DND-41 (cell line): ENCODE data around the gene IGLL5.

Experiments used
- ATAC-seq: fragments of 200-7000 bp; cut with Tn5 transposase; 3 replicates; pipeline ENCODE4 v1.9.1; 2021; ENCODE audit warnings: low read depth; ENCODE audit not compliant: insufficient read depth
- DNase-seq: peaks from one replicate; pipeline ENCODE4 v3.0.0-alpha.2; 2020
- H2AFZ ChIP-seq: 2 replicates; pipeline ENCODE4 v1.6.0; 2012; ENCODE audit warnings: low read depth, low read length
- H3K27ac ChIP-seq: 2 replicates; pipeline ENCODE4 v1.5.1; 2012; ENCODE audit warnings: low read length, inconsistent platforms
- H3K27me3 ChIP-seq: fragments of 200-600 bp; sonication (generic); 2 replicates; pipeline ENCODE4 v1.6.0; 2012; ENCODE audit warnings: low read length, mild to moderate bottlenecking, inconsistent platforms; ENCODE audit not compliant: insufficient read depth, poor library complexity
- H3K36me3 ChIP-seq: 2 replicates; pipeline ENCODE4 v1.5.1; 2012; ENCODE audit warnings: low read length, inconsistent platforms; ENCODE audit not compliant: insufficient read depth
- H3K4me1 ChIP-seq: 2 replicates; pipeline ENCODE4 v1.5.1; 2012; ENCODE audit warnings: mild to moderate bottlenecking, low read length; ENCODE audit not compliant: insufficient read depth
- H3K4me2 ChIP-seq: 2 replicates; pipeline ENCODE4 v1.6.0; 2012; ENCODE audit warnings: mild to moderate bottlenecking, moderate library complexity, low read length, inconsistent platforms; ENCODE audit not compliant: insufficient read depth
- H3K4me3 ChIP-seq, 2 experiments: fragments of 200-600 bp in 1 of 2; shearing (Covaris generic) in 1 of 2; 2 replicates each; pipeline ENCODE4 v1.5.1; 2012 to 2016; ENCODE audit warnings: inconsistent platforms in 2 of 2, low read length in 2 of 2, mild to moderate bottlenecking in 2 of 2, low read depth in 1 of 2, moderate library complexity in 1 of 2
- H3K79me2 ChIP-seq: 2 replicates; pipeline ENCODE4 v1.6.0; 2012; ENCODE audit warnings: low read length, inconsistent platforms; ENCODE audit not compliant: insufficient read depth
- H3K9ac ChIP-seq: 2 replicates; pipeline ENCODE4 v1.6.0; 2012; ENCODE audit warnings: low read depth, mild to moderate bottlenecking, inconsistent platforms, low read length, moderate library complexity
- H3K9me3 ChIP-seq: 2 replicates; pipeline ENCODE4 v1.5.1; 2012; ENCODE audit warnings: low read length, moderate library complexity, mild to moderate bottlenecking, inconsistent platforms; ENCODE audit not compliant: insufficient read depth, severe bottlenecking
- H4K20me1 ChIP-seq: 2 replicates; pipeline ENCODE4 v1.6.0; 2012; ENCODE audit warnings: low read length; ENCODE audit not compliant: insufficient read depth
- EZH2 ChIP-seq: IDR thresholded peaks from 3 replicates; pipeline ENCODE4 v1.6.1; 2012; ENCODE audit warnings: borderline replicate concordance, low read depth, mild to moderate bottlenecking, moderate library complexity, low read length, inconsistent platforms; ENCODE audit not compliant: severe bottlenecking
- TF ChIP-seq, protein P1 (sequence below): IDR thresholded peaks from 2 replicates; pipeline ENCODE4 v1.5.1; 2012; ENCODE audit warnings: borderline replicate concordance, low read length, moderate library complexity, mild to moderate bottlenecking; ENCODE audit not compliant: poor library complexity, severe bottlenecking; ENCODE audit errors: extremely low read depth

The IGLL5 gene

DNA sequence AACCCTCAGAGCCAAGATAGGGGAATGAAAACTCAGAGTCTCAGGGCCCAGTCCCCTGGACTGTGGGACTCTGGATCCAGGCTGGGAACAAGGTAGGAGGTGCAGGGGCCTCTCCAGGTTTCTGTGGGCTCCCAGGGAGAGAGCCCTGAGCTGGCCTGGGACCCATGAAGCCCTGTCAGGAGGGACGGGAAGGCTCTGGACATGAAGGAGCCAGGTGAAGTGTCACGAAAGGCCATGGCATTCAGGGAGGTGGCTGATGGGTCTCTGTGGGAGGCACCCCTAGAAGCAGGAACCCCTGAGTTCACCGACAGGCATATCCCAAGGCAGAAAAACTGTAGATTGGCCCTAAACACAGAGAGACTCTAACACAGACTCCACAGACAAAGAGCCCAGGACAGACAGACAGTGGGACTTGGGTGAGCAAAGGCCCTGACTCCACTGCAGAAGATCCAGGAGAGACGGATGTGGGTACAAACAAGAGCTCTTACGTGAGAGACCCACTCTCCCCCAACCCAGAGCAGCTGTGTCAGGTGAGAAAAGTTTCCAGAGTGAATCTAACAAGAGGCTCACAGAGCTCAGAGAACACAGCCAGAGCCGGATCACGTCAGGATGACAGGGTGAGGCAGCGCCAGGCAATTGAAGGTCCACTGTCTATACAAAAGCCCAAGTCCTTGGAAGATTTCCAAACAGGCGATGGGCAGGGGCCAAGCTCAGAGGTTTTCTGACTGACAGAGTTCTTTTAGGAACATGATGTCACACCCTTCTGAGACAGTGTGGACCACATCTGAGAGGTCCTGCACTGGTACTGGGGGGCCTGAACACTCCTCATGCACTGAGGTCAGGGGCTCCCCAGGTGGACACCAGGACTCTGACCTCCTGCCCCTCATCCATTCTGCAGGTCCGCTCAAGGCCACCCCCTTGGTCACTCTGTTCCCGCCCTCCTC, 27.4 kb downstream of the IGLL5 start:
- H3K4me2 ChIP-seq, result peak overlapping the region; percentile 41
- no peaks in the 10 kb centered on the region for H3K9me3 ChIP-seq
- no peaks in the 10 kb centered on the region for H3K36me3 ChIP-seq
- H3K4me1 ChIP-seq, result peaks cover 55% of the 10 kb centered on the region
- H2AFZ ChIP-seq, result peak overlapping the region; percentile 7; the same call in 1 of the 2 replicates
- ATAC-seq (peak; percentile 82), DNase-seq (peak; percentile 89)
- H3K4me3 ChIP-seq, result peak overlapping the region in 1 of 2 experiments; percentile 30; a peak in 2 of 4 replicates
- peak overlapping the region; percentile 61 for H3K9ac ChIP-seq
- H3K27ac ChIP-seq, result peak overlapping the region; percentile 97
- TF ChIP-seq EZH2, result no peak
- TF ChIP-seq, protein P1, sequence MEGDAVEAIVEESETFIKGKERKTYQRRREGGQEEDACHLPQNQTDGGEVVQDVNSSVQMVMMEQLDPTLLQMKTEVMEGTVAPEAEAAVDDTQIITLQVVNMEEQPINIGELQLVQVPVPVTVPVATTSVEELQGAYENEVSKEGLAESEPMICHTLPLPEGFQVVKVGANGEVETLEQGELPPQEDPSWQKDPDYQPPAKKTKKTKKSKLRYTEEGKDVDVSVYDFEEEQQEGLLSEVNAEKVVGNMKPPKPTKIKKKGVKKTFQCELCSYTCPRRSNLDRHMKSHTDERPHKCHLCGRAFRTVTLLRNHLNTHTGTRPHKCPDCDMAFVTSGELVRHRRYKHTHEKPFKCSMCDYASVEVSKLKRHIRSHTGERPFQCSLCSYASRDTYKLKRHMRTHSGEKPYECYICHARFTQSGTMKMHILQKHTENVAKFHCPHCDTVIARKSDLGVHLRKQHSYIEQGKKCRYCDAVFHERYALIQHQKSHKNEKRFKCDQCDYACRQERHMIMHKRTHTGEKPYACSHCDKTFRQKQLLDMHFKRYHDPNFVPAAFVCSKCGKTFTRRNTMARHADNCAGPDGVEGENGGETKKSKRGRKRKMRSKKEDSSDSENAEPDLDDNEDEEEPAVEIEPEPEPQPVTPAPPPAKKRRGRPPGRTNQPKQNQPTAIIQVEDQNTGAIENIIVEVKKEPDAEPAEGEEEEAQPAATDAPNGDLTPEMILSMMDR, result no peak
- no peaks in the 10 kb centered on the region for H3K79me2 ChIP-seq
- H4K20me1 ChIP-seq, result no peaks in the 10 kb centered on the region
- H3K27me3 ChIP-seq, result no peaks in the 10 kb centered on the region

DNA sequence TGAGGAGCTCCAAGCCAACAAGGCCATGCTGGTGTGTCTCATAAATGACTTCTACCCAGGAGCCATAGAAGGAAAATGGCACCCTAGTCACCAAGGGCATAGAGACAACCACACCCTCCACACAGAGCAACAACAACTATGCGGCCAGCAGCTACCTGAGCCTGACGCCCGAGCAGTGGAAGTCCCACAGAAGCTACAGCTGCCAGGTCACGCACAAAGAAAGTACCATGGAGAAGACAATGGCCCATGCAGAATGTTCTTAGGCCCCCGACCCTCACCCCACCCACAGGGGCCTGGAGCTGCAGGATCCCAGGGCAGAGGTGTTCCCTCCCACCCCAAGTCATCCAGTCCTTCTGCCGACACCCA, 28.0 kb downstream of the IGLL5 start:
- no peak overlapping the region for H2AFZ ChIP-seq
- TF ChIP-seq EZH2, result no peak
- H3K4me2 ChIP-seq, result no peak overlapping the region; the same call in 1 of the 2 replicates

DNA sequence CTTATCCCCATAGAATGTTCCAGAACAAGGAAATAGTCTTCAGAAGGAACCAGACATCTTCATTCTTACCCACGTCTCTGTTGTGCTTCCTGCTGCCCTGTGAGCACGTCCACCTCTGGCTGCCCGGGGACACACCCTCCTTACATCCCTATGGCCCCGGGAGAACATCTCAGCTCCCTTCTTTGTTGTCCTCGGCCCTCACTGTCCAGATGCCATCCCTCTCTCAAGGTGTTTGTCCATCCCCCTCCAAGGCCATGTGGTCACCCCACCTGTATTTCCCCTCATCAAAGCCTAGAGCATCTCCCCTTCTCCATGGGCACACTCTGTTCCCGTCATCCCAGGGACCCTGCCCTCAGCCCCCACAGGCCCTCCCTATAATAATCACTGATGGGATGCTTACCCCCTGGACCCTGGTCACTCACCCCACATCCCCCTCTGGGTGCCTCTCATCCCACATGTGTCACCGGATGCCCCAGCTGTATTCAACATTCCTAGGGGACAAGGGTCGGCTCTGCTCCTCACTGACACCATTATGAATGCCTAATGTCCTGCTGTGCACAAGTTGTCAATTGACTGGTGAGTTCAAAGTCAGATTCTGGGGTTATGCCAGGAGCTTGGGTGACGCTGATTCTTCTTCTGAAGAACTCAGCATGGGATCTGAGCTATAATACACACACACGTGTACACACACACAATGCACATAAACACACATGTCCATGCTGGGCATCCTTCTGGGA, 28.8 kb downstream of the IGLL5 start:
- no peaks in the 10 kb centered on the region for H3K27me3 ChIP-seq
- no peak overlapping the region for H2AFZ ChIP-seq
- no peaks in the 10 kb centered on the region for H3K79me2 ChIP-seq
- no peak overlapping the region for H3K9ac ChIP-seq
- H3K36me3 ChIP-seq, result no peaks in the 10 kb centered on the region
- ATAC-seq, result no peak
- no peak overlapping the region for H3K4me2 ChIP-seq
- peak overlapping the region; percentile 97 for H3K27ac ChIP-seq
- no peaks in the 10 kb centered on the region for H3K9me3 ChIP-seq
- no peaks in the 10 kb centered on the region for H4K20me1 ChIP-seq
- H3K4me1 ChIP-seq, result peaks cover 43% of the 10 kb centered on the region
- DNase-seq, result no peak
- H3K4me3 ChIP-seq, result no peak overlapping the region
- no peak for TF ChIP-seq EZH2
- TF ChIP-seq, protein P1, result no peak

More for the DNA sequence above, 28.0 kb downstream of the IGLL5 start:
- DNase-seq, result no peak
- H3K27me3 ChIP-seq, result no peaks in the 10 kb centered on the region
- H3K9me3 ChIP-seq, result no peaks in the 10 kb centered on the region
- no peaks in the 10 kb centered on the region for H3K36me3 ChIP-seq
- H3K4me1 ChIP-seq, result peaks cover 49% of the 10 kb centered on the region
- peak overlapping the region; percentile 97 for H3K27ac ChIP-seq
- no peak overlapping the region for H3K4me3 ChIP-seq
- H3K79me2 ChIP-seq, result no peaks in the 10 kb centered on the region
- H4K20me1 ChIP-seq, result no peaks in the 10 kb centered on the region
- no peak for ATAC-seq
- peak overlapping the region; percentile 61 for H3K9ac ChIP-seq

DNA sequence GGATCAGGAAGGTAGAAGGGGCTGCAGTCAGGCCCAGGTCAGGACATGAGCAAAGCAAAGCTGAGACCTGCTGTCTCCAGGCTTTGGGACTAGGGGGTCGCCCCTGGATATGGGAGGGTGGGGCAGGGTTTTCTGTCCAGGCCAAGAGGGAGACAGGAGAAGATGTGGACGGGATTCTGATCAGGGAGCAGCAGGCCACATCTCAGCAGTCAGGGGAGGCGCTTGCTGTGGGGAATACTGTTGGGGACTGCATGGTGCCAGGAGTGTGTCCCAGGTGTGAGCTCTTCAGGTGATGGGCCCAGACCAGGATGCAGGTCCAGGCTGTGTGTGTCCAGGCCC, 29.3 kb downstream of the IGLL5 start:
- DNase-seq (no peak), ATAC-seq (no peak)
- Histone ChIP-seq H2AFZ (no peak overlapping the region), H3K79me2 (no peaks in the 10 kb centered on the region), H4K20me1 (no peaks in the 10 kb centered on the region), H3K27me3 (no peaks in the 10 kb centered on the region), H3K9me3 (no peaks in the 10 kb centered on the region), H3K36me3 (no peaks in the 10 kb centered on the region), H3K4me2 (no peak overlapping the region), H3K9ac (no peak overlapping the region), H3K4me3 (no peak overlapping the region), H3K4me1 (peaks cover 40% of the 10 kb centered on the region), H3K27ac (peak overlapping the region; percentile 97)
- TF ChIP-seq EZH2, result no peak
- TF ChIP-seq, protein P1, result no peak
